HG03439 (cell line): ENCODE data around the gene SENP3.

Experiments used
- ATAC-seq: cut with Tn5 transposase; IDR thresholded peaks from one replicate; pipeline ENCODE4 v1.9.1; 2021; ENCODE audit warnings: mild to moderate bottlenecking, moderate library complexity; ENCODE audit not compliant: unreplicated experiment

SENP3 gene

GRCh38 chr17:7575481-7575883, 13.8 kb downstream of the SENP3 start:
- ATAC-seq = no peak

DNA sequence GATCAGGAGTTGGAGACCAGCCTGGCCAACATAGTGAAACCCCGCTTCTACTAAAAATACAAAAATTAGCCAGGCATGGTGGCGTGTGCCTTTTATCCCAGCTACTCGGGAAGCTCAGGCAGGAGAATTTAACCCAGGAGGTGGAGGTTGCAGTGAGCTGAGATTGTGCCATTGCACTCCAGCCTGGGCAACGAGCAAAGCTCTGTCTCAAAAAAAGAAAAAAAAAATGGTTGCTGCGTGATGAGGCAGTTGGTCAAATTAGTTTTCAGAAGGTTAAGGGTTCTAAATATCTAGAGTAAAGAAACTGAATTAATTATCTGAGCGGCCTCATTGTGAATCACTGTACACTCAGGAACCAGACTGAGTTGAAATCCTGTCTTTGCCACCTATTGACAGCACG, 14.2 kb downstream of the SENP3 start:
- no peak for ATAC-seq

DNA sequence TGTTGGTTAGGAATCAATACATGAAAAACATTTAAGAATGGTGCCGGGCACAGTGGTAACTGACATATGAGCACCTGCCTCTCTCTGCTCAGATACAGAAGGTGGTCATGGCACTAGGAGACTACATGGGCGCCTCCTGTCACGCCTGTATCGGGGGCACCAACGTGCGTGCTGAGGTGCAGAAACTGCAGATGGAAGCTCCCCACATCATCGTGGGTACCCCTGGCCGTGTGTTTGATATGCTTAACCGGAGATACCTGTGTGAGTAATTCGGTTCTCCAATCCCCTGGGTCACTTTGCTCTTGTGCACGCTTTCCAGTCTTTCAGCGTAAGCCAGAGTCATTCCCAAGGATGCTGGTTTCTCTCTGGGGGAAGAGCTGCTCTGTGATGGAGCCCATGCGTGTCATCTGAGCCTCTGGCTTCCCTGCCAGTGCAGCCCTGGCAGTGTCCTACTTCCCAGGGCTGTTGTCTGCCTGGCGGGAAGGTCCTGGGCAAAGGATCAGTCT, 14.8 kb downstream of the SENP3 start:
- no peak for ATAC-seq

- ATAC-seq = no peak
Observed at GRCh38 chr17:7577327-7578199, 15.8 kb downstream of the SENP3 start.

GRCh38 chr17:7579001-7579833, 17.5 kb downstream of the SENP3 start, which contains the start of gene CD68:
Gene CD68, plus strand, starts transcription at chr17:7579638. Its CDS starts 40 bp downstream, at chr17:7579678.
- no peak for ATAC-seq

DNA sequence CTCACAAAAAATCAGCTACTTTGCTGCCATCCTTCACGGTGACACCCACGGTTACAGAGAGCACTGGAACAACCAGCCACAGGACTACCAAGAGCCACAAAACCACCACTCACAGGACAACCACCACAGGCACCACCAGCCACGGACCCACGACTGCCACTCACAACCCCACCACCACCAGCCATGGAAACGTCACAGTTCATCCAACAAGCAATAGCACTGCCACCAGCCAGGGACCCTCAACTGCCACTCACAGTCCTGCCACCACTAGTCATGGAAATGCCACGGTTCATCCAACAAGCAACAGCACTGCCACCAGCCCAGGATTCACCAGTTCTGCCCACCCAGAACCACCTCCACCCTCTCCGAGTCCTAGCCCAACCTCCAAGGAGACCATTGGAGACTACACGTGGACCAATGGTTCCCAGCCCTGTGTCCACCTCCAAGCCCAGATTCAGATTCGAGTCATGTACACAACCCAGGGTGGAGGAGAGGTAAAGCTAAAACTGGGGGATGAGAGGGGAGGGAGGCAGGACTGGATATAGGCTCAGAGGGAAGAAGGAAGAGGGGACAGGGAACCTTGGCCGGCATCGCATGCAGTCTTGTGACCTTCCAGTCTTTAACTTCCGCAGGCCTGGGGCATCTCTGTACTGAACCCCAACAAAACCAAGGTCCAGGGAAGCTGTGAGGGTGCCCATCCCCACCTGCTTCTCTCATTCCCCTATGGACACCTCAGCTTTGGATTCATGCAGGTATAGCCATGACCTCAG, 18.3 kb downstream of the SENP3 start:
- no peak for ATAC-seq

GRCh38 chr17:7580604-7581575, 19.2 kb downstream of the SENP3 start:
- no peak for ATAC-seq

- no peak for ATAC-seq
Observed at GRCh38 chr17:7582396-7583252, 20.9 kb downstream of the SENP3 start.

DNA sequence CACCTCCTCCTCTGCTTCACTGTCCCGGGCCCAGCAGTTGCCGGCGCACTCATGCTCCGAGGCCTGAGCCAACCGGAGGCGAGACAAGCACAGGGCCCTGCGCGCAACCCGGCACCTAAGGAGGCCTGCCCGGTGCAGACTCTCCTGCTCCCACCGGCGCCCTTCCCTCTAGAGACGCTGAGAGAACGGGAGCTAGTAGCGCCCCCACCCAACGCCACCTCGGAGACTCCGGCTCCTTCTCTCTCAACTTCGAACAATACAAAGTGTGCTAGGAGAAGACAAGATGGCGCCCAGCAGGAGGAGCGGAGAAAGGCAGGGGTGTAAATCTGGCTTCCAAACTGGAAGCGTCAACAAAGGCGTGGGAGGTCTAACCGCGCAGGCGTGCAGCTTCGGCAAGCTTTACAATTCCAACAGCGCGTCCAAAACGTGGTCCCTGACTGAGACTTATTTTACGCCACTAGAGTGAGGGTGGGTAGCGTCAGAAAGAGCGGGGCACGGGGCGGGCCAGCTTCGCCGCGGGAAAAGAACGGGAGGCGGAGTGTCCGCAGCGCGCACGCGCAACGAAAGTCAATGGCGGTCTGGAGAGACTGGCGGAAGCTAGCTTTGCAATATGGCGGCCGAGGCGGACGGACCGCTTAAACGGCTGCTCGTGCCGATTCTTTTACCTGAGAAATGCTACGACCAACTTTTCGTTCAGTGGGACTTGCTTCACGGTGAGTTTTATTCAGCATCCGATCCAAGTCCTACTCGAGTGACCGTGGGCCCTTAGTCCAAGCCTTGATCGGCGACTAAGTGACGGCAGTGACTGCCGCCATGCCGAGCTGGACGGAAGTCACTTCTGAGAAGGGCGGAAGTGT, 21.8 kb downstream of the SENP3 start, which contains the start of gene MPDU1:
Gene MPDU1 (plus strand): TSS at position 600 of the 857 bp plus-strand sequence. CDS start 11 bp downstream, at position 611.
- ATAC-seq = peak; percentile 67

DNA sequence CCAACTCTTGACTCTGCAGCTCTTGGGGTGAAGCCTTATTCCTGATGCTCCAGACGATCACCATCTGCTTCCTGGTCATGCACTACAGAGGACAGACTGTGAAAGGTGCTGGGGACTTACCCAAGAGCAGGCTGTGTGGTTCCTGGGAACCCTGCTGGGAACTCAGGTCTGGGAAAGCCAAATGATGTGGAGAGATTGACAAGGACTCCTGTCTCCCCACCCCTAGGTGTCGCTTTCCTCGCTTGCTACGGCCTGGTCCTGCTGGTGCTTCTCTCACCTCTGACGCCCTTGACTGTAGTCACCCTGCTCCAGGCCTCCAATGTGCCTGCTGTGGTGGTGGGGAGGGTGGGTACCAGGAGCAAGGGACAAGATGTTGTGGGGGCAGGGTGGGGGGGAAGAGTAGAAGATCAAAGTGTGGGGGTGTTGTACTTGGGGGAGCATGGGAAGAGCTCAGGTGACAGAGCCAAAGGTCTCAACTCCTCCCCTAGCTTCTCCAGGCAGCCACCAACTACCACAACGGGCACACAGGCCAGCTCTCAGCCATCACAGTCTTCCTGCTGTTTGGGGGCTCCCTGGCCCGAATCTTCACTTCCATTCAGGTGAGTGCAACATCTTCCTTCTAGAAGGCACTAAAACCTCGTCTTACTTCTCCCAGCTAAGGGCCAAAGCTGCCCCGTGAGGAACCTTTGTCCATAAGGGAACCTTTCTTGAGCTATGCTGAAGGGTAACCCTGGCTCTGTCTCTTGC, 25.1 kb downstream of the SENP3 start:
- ATAC-seq = no peak

GRCh38 chr17:7587420-7588151, 25.9 kb downstream of the SENP3 start:
- ATAC-seq = no peak

GRCh38 chr17:7588553-7589203, 27.0 kb downstream of the SENP3 start:
- no peak for ATAC-seq

GRCh38 chr17:7589204-7589868, 27.6 kb downstream of the SENP3 start:
- no peak for ATAC-seq

DNA sequence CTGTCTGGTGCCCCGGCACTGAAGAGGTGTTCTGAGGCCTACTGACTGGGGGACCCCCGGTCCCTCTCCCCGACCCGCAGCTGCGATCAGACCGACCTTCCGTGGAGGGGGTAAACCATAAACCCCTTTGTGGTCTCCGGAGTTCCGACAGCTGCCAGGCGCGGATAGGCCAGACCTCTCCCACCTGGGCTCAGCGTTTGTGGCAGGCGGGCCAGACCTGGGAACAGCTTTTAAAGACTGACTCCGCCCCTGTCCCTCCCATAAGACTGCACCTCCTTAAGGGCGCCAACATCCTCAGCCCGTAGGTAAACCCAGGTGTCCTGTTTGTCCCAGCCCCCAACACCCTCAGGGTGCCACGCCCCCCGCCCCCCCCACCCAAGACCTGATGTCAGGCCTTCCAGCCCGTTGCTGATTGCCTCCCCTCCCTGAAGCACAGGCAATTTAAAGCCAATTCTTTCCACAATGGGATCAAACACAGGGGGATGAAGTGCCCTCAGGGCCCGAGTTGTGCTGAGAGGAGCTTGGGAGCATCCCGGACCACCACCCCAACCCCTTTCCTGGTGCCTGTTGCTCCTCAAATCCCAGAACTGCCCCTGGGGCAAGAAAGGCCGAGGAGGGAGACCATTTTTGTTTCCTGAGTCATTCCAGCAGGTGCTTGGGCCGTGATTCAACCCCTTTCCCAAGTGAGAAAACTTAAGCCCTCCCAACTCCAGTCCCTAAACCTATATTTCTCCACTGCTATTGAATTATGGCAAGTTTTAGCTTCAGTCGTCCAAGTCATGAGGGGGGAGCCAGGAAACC, 28.4 kb downstream of the SENP3 start, which contains the start of gene SOX15:
Gene SOX15 (minus strand): TSS at position 204 of the 801 bp plus-strand sequence. CDS start 418 bp downstream, outside the sequence.
- ATAC-seq = no peak
